K562 (cell line): ENCODE data around the gene PGD. TPM values are rescaled to one million over a fixed set of nuclear protein-coding genes. Genes with fewer than 3 reads are reported as not detected.

Experiments used
- ATF4 ChIP-seq: fragments of 450-650 bp; formaldehyde crosslinking; IDR thresholded peaks from 2 replicates; pipeline ENCODE4 v1.4.0; 2022; ENCODE audit warnings: mild to moderate bottlenecking, moderate library complexity
- CREBBP ChIP-seq: IDR thresholded peaks from one replicate; pipeline ENCODE4 v1.6.1; 2012; ENCODE audit warnings: low read depth, mild to moderate bottlenecking, control low read depth, inconsistent platforms, low read length
- CREM ChIP-seq: IDR thresholded peaks from 2 replicates; pipeline ENCODE4 v1.6.1; 2014; ENCODE audit warnings: antibody characterized with exemption, low read depth
- ESRRA ChIP-seq: fragments of 450-650 bp; IDR thresholded peaks from 2 replicates; pipeline ENCODE4 v1.6.1; 2014; ENCODE audit warnings: low read depth, mild to moderate bottlenecking, moderate library complexity, borderline replicate concordance
- ETS2 ChIP-seq: IDR thresholded peaks from 2 replicates; pipeline ENCODE4 v1.6.1; 2016; ENCODE audit warnings: borderline replicate concordance, missing genetic modification characterization, mild to moderate bottlenecking, moderate library complexity, missing compliant biosample characterization; ENCODE audit not compliant: poor library complexity, severe bottlenecking
- GTF2E2 ChIP-seq: fragments of 200-800 bp; sonication (Bioruptor generic); IDR thresholded peaks from 2 replicates; pipeline ENCODE4 v1.6.1; 2016; ENCODE audit warnings: missing genetic modification characterization, missing compliant biosample characterization
- HNRNPK ChIP-seq: fragments of 200-400 bp; formaldehyde crosslinking; IDR thresholded peaks from one replicate; pipeline ENCODE4 v1.6.1; 2018; ENCODE audit warnings: mild to moderate bottlenecking, low read depth, low read length; ENCODE audit not compliant: poor library complexity, severe bottlenecking
- KLF16 ChIP-seq: IDR thresholded peaks from 2 replicates; pipeline ENCODE4 v1.6.1; 2016; ENCODE audit warnings: antibody characterized with exemption
- LCOR ChIP-seq: sonication (generic); formaldehyde crosslinking; IDR thresholded peaks from 2 replicates; pipeline ENCODE4 v1.8.0; 2022; ENCODE audit warnings: mild to moderate bottlenecking, missing genetic modification reagents
- MAX ChIP-seq: sonication (generic); formaldehyde crosslinking; IDR thresholded peaks from 2 replicates; pipeline ENCODE4 v1.9.0; 2022; ENCODE audit warnings: mild to moderate bottlenecking, missing genetic modification reagents
- MECOM ChIP-seq: fragments of 250-450 bp; sonication (Bioruptor Pico); IDR thresholded peaks from 2 replicates; pipeline ENCODE4 v1.8.0; 2022; ENCODE audit warnings: inconsistent platforms
- MTA2 ChIP-seq: fragments of 450-650 bp; IDR thresholded peaks from 2 replicates; pipeline ENCODE4 v1.6.1; 2016; ENCODE audit warnings: low read depth
- MTF1 ChIP-seq: fragments of 250-450 bp; sonication (Bioruptor Pico); IDR thresholded peaks from 2 replicates; pipeline ENCODE4 v1.9.0; 2021; ENCODE audit warnings: moderate library complexity, mild to moderate bottlenecking, inconsistent platforms, borderline replicate concordance
- NCOA1 ChIP-seq: fragments of 450-650 bp; IDR thresholded peaks from 2 replicates; pipeline ENCODE4 v1.6.1; 2016; ENCODE audit warnings: low read depth
- NFXL1 ChIP-seq: fragments of 450-650 bp; formaldehyde crosslinking; IDR thresholded peaks from 2 replicates; pipeline ENCODE4 v1.4.0; 2021; ENCODE audit warnings: mild to moderate bottlenecking
- NR2C1 ChIP-seq, 2 experiments: fragments of 450-650 bp; IDR thresholded peaks; 2 replicates each; pipeline ENCODE4 v1.6.1; 2017; ENCODE audit warnings: mild to moderate bottlenecking in 2 of 2, antibody characterized with exemption in 1 of 2, inconsistent platforms in 1 of 2, missing compliant biosample characterization in 1 of 2, missing genetic modification characterization in 1 of 2
- PHF8 ChIP-seq: fragments of 200-600 bp; sonication (generic); IDR thresholded peaks from 2 replicates; pipeline ENCODE4 v1.6.1; 2012; ENCODE audit warnings: mixed run types, mild to moderate bottlenecking, inconsistent platforms, low read length, moderate library complexity, borderline replicate concordance
- PRDM10 ChIP-seq: fragments of 450-650 bp; IDR thresholded peaks from 2 replicates; pipeline ENCODE4 v1.6.1; 2018; ENCODE audit not compliant: partially characterized antibody
- PTRF ChIP-seq: fragments of 450-650 bp; IDR thresholded peaks from 2 replicates; pipeline ENCODE4 v1.6.1; 2016; ENCODE audit warnings: mild to moderate bottlenecking, missing genetic modification characterization, missing compliant biosample characterization
- SOX6 ChIP-seq: fragments of 450-650 bp; IDR thresholded peaks from 2 replicates; pipeline ENCODE4 v1.6.1; 2014; ENCODE audit warnings: mild to moderate bottlenecking
- SP1 ChIP-seq: sonication (generic); formaldehyde crosslinking; IDR thresholded peaks from 2 replicates; pipeline ENCODE4 v1.8.1; 2022; ENCODE audit warnings: mild to moderate bottlenecking, missing genetic modification reagents
- VEZF1 ChIP-seq: fragments of 200-800 bp; sonication (Bioruptor generic); IDR thresholded peaks from 2 replicates; pipeline ENCODE4 v1.6.1; 2017; ENCODE audit warnings: missing genetic modification characterization, missing compliant biosample characterization
- ZFP30 ChIP-seq: fragments of 250-450 bp; sonication (Bioruptor Pico); IDR thresholded peaks from 2 replicates; pipeline ENCODE4 v1.8.0; 2022; ENCODE audit warnings: moderate library complexity, mild to moderate bottlenecking, inconsistent platforms, borderline replicate concordance
- polyA plus RNA-seq, 8 experiments: library from polyadenylated mRNA; depleted of rRNA in 4 of 8; stranded (reverse) in 5 of 8; unstranded in 3 of 8; fragments of >200 nt; fragmentation: Nextera tagmentation in 2 of 8; fragmentation: Illumina TruSeq in 1 of 8; extraction: Ambion mirVana in 2 of 8; extraction: Trizol in 1 of 8; gene quantifications; 2 replicates each; pipeline versions ENCODE4 v1.2.1 to v1.2.3, GENCODE V29; 2011 to 2014; ENCODE audit warnings: inconsistent platforms in 1 of 8, missing spikeins in 1 of 8
- total RNA-seq, 7 experiments: library from RNA; depleted of rRNA in 6 of 7; stranded (reverse); fragments of >200 nt in 6 of 7; fragmentation: Illumina TruSeq in 2 of 7; extraction: Trizol in 2 of 7; gene quantifications; 2 replicates each; pipeline versions ENCODE4 v1.2.1 to v1.2.3, GENCODE V29; 2011 to 2021; ENCODE audit warnings: low replicate concordance in 1 of 7

PGD gene
- total and polyA plus RNA-seq, 9 of the 15 experiments (the other 6 are each of a cell fraction or from before 2014, with no cell fraction given), result 177 to 542 (median 270) TPM

- TF ChIP-seq PTRF (tag) (no peak), LCOR (CRISPR knock-in tag) (peak; percentile 92), MTF1 (CRISPR knock-in tag) (0 out of 2 replicates have a peak, but pooled peaks have one; percentile 43), CREBBP (no peak), ZFP30 (CRISPR knock-in tag) (no peak), PHF8 (peak; percentile 27; the same call in 1 of the 2 replicates), PRDM10 (peak; percentile 95), KLF16 (no peak), ESRRA (0 out of 2 replicates have a peak, but pooled peaks have one; percentile 41), SOX6 (peak; percentile 67), SP1 (no peak), NCOA1 (no peak), CREM (peak; percentile 56; the same call in 1 of the 2 replicates), ETS2 (tag) (no peak), NR2C1 (IDR thresholded peaks at IDR 0.05) (peak; percentile 82), NR2C1 (tag; IDR thresholded peaks at IDR 0.05) (peak; percentile 87), HNRNPK (no peak), MECOM (no peak), GTF2E2 (tag) (peak; percentile 90), VEZF1 (CRISPR knock-in tag) (peak; percentile 81), MTA2 (peak; percentile 59; the same call in 1 of the 2 replicates), NFXL1 (CRISPR knock-in tag) (no peak), MAX (peak; percentile 51; the same call in 1 of the 2 replicates), ATF4 (CRISPR knock-in tag) (peak; percentile 72)
These were observed 16.5 kb downstream of the PGD start (continued) for GRCh38 chr1:10415211-10415930.
